ENCODE data around the gene CRB3. TPM values are rescaled to one million over a fixed set of nuclear protein-coding genes. Genes with fewer than 3 reads are reported as not detected.
A peak's percentile ranks its signal among the peaks of the same experiment; 100 is the strongest.

Gene CRB3
- total RNA-seq, 2 donors from 2014 or later, result 46.4 to 50.9 TPM

- Mint-ChIP-seq H3K36me3 (ENCODE audit: low read depth) (peaks cover 86% of the 10 kb centered on the region), H3K4me1 (peaks cover 16% of the 10 kb centered on the region)
- H3K36me3 ChIP-seq (ENCODE audit: control insufficient read depth, insufficient read depth, low read length), result peaks cover 91% of the 10 kb centered on the region
Observed at GRCh38 chr19:6418562-6418932, 45.5 kb upstream of the CRB3 start.

GRCh38 chr19:6421075-6422014, 42.7 kb upstream of the CRB3 start:
- Histone ChIP-seq H3K9ac (ENCODE audit: extremely low read depth, low read length, poor library complexity, severe bottlenecking) (no peak overlapping the region), H3K9me3 (ENCODE audit: control insufficient read depth, low read length) (peaks cover 6% of the 10 kb centered on the region), H3K4me1 (ENCODE audit: control insufficient read depth, insufficient read depth, low read length) (no peaks in the 10 kb centered on the region), H3K36me3 (ENCODE audit: control insufficient read depth, insufficient read depth, low read length) (peaks cover 69% of the 10 kb centered on the region), H3K4me3 (ENCODE audit: low read length) (peak overlapping the region; percentile 93), H3K27ac (ENCODE audit: low read depth, low read length) (no peak overlapping the region), H3K27me3 (ENCODE audit: control insufficient read depth, insufficient read depth, low read length, poor library complexity, severe bottlenecking) (no peaks in the 10 kb centered on the region)
- Mint-ChIP-seq H3K36me3 (ENCODE audit: low read depth) (peaks cover 66% of the 10 kb centered on the region), H3K27ac (no peak overlapping the region), H3K9me3 (peaks cover 8% of the 10 kb centered on the region), H3K4me1 (peaks cover 16% of the 10 kb centered on the region), H3K4me3 (no peak overlapping the region), H3K27me3 (ENCODE audit: insufficient read depth) (peaks cover 2% of the 10 kb centered on the region)
- DNase-seq, result no peak
- TF ChIP-seq CTCF (conservative IDR thresholded peaks at IDR 0.05), result no peak
- 94 to 97% methylated on average over 15 to 20 of the region's 20 CpGs for WGBS, 2 experiments (ENCODE audit: insufficient coverage in 1 of 2, insufficient read length in 1 of 2)

More at GRCh38 chr19:6418562-6418932, 45.5 kb upstream of the CRB3 start:
- Histone ChIP-seq H3K27me3 (ENCODE audit: control insufficient read depth, insufficient read depth, low read length, poor library complexity, severe bottlenecking) (no peaks in the 10 kb centered on the region), H3K9ac (ENCODE audit: extremely low read depth, low read length, poor library complexity, severe bottlenecking) (no peak overlapping the region), H3K27ac (ENCODE audit: low read depth, low read length) (no peak overlapping the region), H3K4me1 (ENCODE audit: control insufficient read depth, insufficient read depth, low read length) (no peaks in the 10 kb centered on the region), H3K4me3 (ENCODE audit: low read length) (no peak overlapping the region), H3K9me3 (ENCODE audit: control insufficient read depth, low read length) (no peaks in the 10 kb centered on the region)
- Mint-ChIP-seq H3K27me3 (ENCODE audit: insufficient read depth) (no peaks in the 10 kb centered on the region), H3K9me3 (no peaks in the 10 kb centered on the region), H3K27ac (no peak overlapping the region), H3K4me3 (no peak overlapping the region)
- TF ChIP-seq CTCF (conservative IDR thresholded peaks at IDR 0.05), result no peak
- DNase-seq, result no peak
- 93% methylated on average over 10 to 19 of the region's 19 CpGs for WGBS, 2 experiments (ENCODE audit: insufficient coverage in 1 of 2, insufficient read length in 1 of 2)

GRCh38 chr19:6423499-6424194, 40.4 kb upstream of the CRB3 start:
- peaks cover 5% of the 10 kb centered on the region for H3K27me3 Mint-ChIP-seq (ENCODE audit: insufficient read depth)
- Histone ChIP-seq H3K27me3 (ENCODE audit: control insufficient read depth, insufficient read depth, low read length, poor library complexity, severe bottlenecking) (no peaks in the 10 kb centered on the region), H3K4me3 (ENCODE audit: low read length) (peak overlapping the region; percentile 93), H3K4me1 (ENCODE audit: control insufficient read depth, insufficient read depth, low read length) (no peaks in the 10 kb centered on the region), H3K36me3 (ENCODE audit: control insufficient read depth, insufficient read depth, low read length) (peaks cover 46% of the 10 kb centered on the region), H3K9me3 (ENCODE audit: control insufficient read depth, low read length) (peaks cover 6% of the 10 kb centered on the region), H3K27ac (ENCODE audit: low read depth, low read length) (peak overlapping the region; percentile 28), H3K9ac (ENCODE audit: extremely low read depth, low read length, poor library complexity, severe bottlenecking) (peak overlapping the region; percentile 87)
- peak overlapping the region; percentile 91 for H3K27ac Mint-ChIP-seq
- peaks cover 16% of the 10 kb centered on the region for H3K4me1 Mint-ChIP-seq
- peak overlapping the region; percentile 89 for H3K4me3 Mint-ChIP-seq
- no peak for TF ChIP-seq CTCF (conservative IDR thresholded peaks at IDR 0.05)
- DNase-seq, result peak; percentile 86
- peaks cover 47% of the 10 kb centered on the region for H3K36me3 Mint-ChIP-seq (ENCODE audit: low read depth)
- WGBS, 2 experiments (ENCODE audit: insufficient coverage in 1 of 2, insufficient read length in 1 of 2), result 0 to 2% methylated on average over 3 to 19 of the region's 20 CpGs
- peaks cover 11% of the 10 kb centered on the region for H3K9me3 Mint-ChIP-seq
